Measurements from ENCODE around the gene SARDH.

- TF ChIP-seq CTCF (IDR thresholded peaks at IDR 0.05; ENCODE audit: poor library complexity, severe bottlenecking) (no peak), EZH2 (IDR thresholded peaks at IDR 0.05; ENCODE audit: borderline replicate concordance, insufficient read depth, low read length, poor library complexity, severe bottlenecking) (no peak), EP300 (conservative IDR thresholded peaks at IDR 0.05; ENCODE audit: poor library complexity, severe bottlenecking) (no peak), POLR2AphosphoS5 (IDR thresholded peaks at IDR 0.05) (no peak), TAF1 (IDR thresholded peaks at IDR 0.05; ENCODE audit: low read depth) (no peak), SMC3 (conservative IDR thresholded peaks at IDR 0.05; ENCODE audit: poor library complexity) (no peak), RAD21 (conservative IDR thresholded peaks at IDR 0.05) (no peak), REST (IDR thresholded peaks at IDR 0.05; ENCODE audit: borderline replicate concordance) (no peak)
These were observed 56.4 kb downstream of the SARDH start for GRCh38 chr9:133681658-133682306.

Measured in neural cell (in vitro differentiated cells).